Activated CD4-positive, alpha-beta T cell treated with anti-CD3 and anti-CD28 coated beads, Interleukin-2, amount 50 U/mL, for 24 hours (primary cell): Measurements from ENCODE around the gene RNF20.
"Not testable (repeated sequence)": the region's sequence is repeated elsewhere in the genome, so short reads cannot be mapped to it uniquely, and the experiment has no call there.

ENCODE experiments used
- DNase-seq, 2 donors: peaks; one replicate each; pipeline ENCODE4 v3.0.0-alpha.2; 2020; ENCODE audit warnings: low read depth in 1 of 2, low spot score in 1 of 2

Gene RNF20

GRCh38 chr9:101533334-101534204 lies at the start of gene RNF20:
Gene RNF20, plus strand, starts transcription at chr9:101533853. Its CDS starts 1,571 bp downstream, at chr9:101535424.
- peak; percentile 99 for DNase-seq

- no peak for DNase-seq
Observed at GRCh38 chr9:101484046-101484445, 49.6 kb upstream of the RNF20 start.

GRCh38 chr9:101485924-101486692 lies 47.5 kb upstream of the RNF20 start:
- no peak for DNase-seq

- no peak for DNase-seq
Observed at GRCh38 chr9:101486693-101487442, 46.8 kb upstream of the RNF20 start.

- no peak for DNase-seq
Observed at GRCh38 chr9:101487443-101487840, 46.2 kb upstream of the RNF20 start.

GRCh38 chr9:101495810-101496209 lies 37.8 kb upstream of the RNF20 start:
- no peak for DNase-seq

GRCh38 chr9:101498323-101498722 lies 35.3 kb upstream of the RNF20 start:
- no peak for DNase-seq

GRCh38 chr9:101504188-101504587 lies 29.5 kb upstream of the RNF20 start:
- DNase-seq: no peak

- DNase-seq: no peak
Observed at GRCh38 chr9:101508211-101508610, 25.4 kb upstream of the RNF20 start.

- no peak for DNase-seq
Observed at GRCh38 chr9:101509572-101509971, 24.1 kb upstream of the RNF20 start.

- no peak for DNase-seq
Observed at GRCh38 chr9:101510459-101510858, 23.2 kb upstream of the RNF20 start.

GRCh38 chr9:101511009-101511408 lies 22.6 kb upstream of the RNF20 start:
- no peak for DNase-seq

- no peak for DNase-seq
Observed at GRCh38 chr9:101512116-101512515, 21.5 kb upstream of the RNF20 start.

- DNase-seq: no peak
Observed at GRCh38 chr9:101513351-101513750, 20.3 kb upstream of the RNF20 start.

GRCh38 chr9:101514071-101514470 lies 19.6 kb upstream of the RNF20 start:
- DNase-seq: no peak

- no peak for DNase-seq
Observed at GRCh38 chr9:101516655-101517054, 17.0 kb upstream of the RNF20 start.

- DNase-seq: not testable (repeated sequence)
Observed at GRCh38 chr9:101518489-101518888, 15.2 kb upstream of the RNF20 start.

GRCh38 chr9:101524371-101524770 lies 9.3 kb upstream of the RNF20 start:
- DNase-seq: no peak

GRCh38 chr9:101527066-101527465 lies 6.6 kb upstream of the RNF20 start:
- DNase-seq: no peak

GRCh38 chr9:101528015-101528414 lies 5.6 kb upstream of the RNF20 start:
- DNase-seq: no peak

GRCh38 chr9:101530076-101530711 lies 3.5 kb upstream of the RNF20 start:
- peak; percentile 24 to 70 for DNase-seq
